ENCODE data around the gene KCNG1. TPM values are rescaled to one million over a fixed set of nuclear protein-coding genes. Genes with fewer than 3 reads are reported as not detected.

KCNG1 gene
- total RNA-seq, result 1 to 10 TPM in 5 of 6 donors, under 1 TPM in 1; 0.98 to 2.8 (median 1.6) TPM
- polyA plus RNA-seq, result 1 to 10 TPM; 2.2 to 4.0 TPM

GRCh38 chr20:51022803-51023616 is at the start of gene KCNG1:
Gene KCNG1, minus strand, starts transcription at chr20:51023107. Its CDS starts 12,769 bp downstream, at chr20:51010338.
- ATAC-seq (peak; percentile 95 to 99 (median 96)), DNase-seq (peak; percentile 66 to 86 (median 75)), FAIRE-seq (no peak)
- Histone ChIP-seq H3K27ac (no peak within 1 kb of the TSS), H3K4me3 (peak within 1 kb of the TSS; percentile 23 to 59 (median 34)), H3K9me3 (no peaks in the 10 kb centered on the region), H3K27me3 (peaks cover 0 to 13% (median 2%) of the 10 kb centered on the region in 4 donors), H3K4me1 (no peaks in the 10 kb centered on the region), H3K36me3 (no peaks in the 10 kb centered on the region)
- WGBS, 2 donors, result 1% methylated on average over 75 to 108 of the region's 108 CpGs
- TF ChIP-seq CTCF (IDR thresholded peaks at IDR 0.05), result no peak
- intact Hi-C loops (cut with DNase I), result no loop called here

- FAIRE-seq (no peak), ATAC-seq (no peak), DNase-seq (no peak)
- H3K9me3 ChIP-seq, result no peaks in the 10 kb centered on the region
- intact Hi-C loops (cut with DNase I), result no loop called here
- H3K4me1 ChIP-seq, result no peaks in the 10 kb centered on the region
- TF ChIP-seq CTCF (IDR thresholded peaks at IDR 0.05), result no peak
- H3K27ac ChIP-seq, result no peak overlapping the region
- H3K4me3 ChIP-seq, result no peak overlapping the region
- peaks cover 0 to 9% (median 0%) of the 10 kb centered on the region in 4 donors for H3K27me3 ChIP-seq
- WGBS, 2 donors, result 62 to 73% methylated on average over 4 of the region's 4 CpGs
- no peaks in the 10 kb centered on the region for H3K36me3 ChIP-seq
Observed at GRCh38 chr20:51070621-51071020, 47.7 kb upstream of the KCNG1 start.

GRCh38 chr20:51067792-51068191 is 44.9 kb upstream of the KCNG1 start:
- no peaks in the 10 kb centered on the region for H3K9me3 ChIP-seq
- DNase-seq (no peak), FAIRE-seq (no peak), ATAC-seq (no peak)
- intact Hi-C loops (cut with DNase I), result no loop called here
- H3K4me1 ChIP-seq, result no peaks in the 10 kb centered on the region
- no peak overlapping the region for H3K4me3 ChIP-seq
- 20 to 30% methylated on average over 5 of the region's 5 CpGs for WGBS, 2 donors
- H3K36me3 ChIP-seq, result no peaks in the 10 kb centered on the region
- H3K27me3 ChIP-seq, result peaks cover 0 to 9% (median 0%) of the 10 kb centered on the region in 4 donors
- no peak overlapping the region for H3K27ac ChIP-seq
- TF ChIP-seq CTCF (IDR thresholded peaks at IDR 0.05), result no peak

GRCh38 chr20:51065615-51066014 is 42.7 kb upstream of the KCNG1 start:
- peaks cover 0 to 9% (median 0%) of the 10 kb centered on the region in 4 donors for H3K27me3 ChIP-seq
- TF ChIP-seq CTCF (IDR thresholded peaks at IDR 0.05), result no peak
- ATAC-seq (no peak), FAIRE-seq (no peak), DNase-seq (no peak)
- H3K9me3 ChIP-seq, result no peaks in the 10 kb centered on the region
- no peaks in the 10 kb centered on the region for H3K36me3 ChIP-seq
- H3K4me3 ChIP-seq, result no peak overlapping the region
- H3K4me1 ChIP-seq, result no peaks in the 10 kb centered on the region
- H3K27ac ChIP-seq, result no peak overlapping the region
- WGBS, 2 donors, result 48 to 62% methylated on average over 4 of the region's 4 CpGs
- intact Hi-C loops (cut with DNase I), result no loop called here

- ATAC-seq (no peak), FAIRE-seq (no peak), DNase-seq (no peak)
- intact Hi-C loops (cut with DNase I), result no loop called here
- TF ChIP-seq CTCF (IDR thresholded peaks at IDR 0.05), result no peak
- Histone ChIP-seq H3K4me1 (no peaks in the 10 kb centered on the region), H3K4me3 (no peak overlapping the region), H3K27ac (no peak overlapping the region), H3K27me3 (no peaks in the 10 kb centered on the region), H3K36me3 (no peaks in the 10 kb centered on the region), H3K9me3 (no peaks in the 10 kb centered on the region)
- WGBS, 2 donors, result 62 to 73% methylated on average over 5 of the region's 5 CpGs
Observed at GRCh38 chr20:51064137-51064536, 41.2 kb upstream of the KCNG1 start.

Data from pancreas (tissue), 10 donors.